ENCODE data around the gene VWC2. TPM values are rescaled to one million over a fixed set of nuclear protein-coding genes. Genes with fewer than 3 reads are reported as not detected.

VWC2 gene
- total and polyA plus RNA-seq, 2 of the 4 experiments (the other 2 are of a cell fraction): not detected

DNA sequence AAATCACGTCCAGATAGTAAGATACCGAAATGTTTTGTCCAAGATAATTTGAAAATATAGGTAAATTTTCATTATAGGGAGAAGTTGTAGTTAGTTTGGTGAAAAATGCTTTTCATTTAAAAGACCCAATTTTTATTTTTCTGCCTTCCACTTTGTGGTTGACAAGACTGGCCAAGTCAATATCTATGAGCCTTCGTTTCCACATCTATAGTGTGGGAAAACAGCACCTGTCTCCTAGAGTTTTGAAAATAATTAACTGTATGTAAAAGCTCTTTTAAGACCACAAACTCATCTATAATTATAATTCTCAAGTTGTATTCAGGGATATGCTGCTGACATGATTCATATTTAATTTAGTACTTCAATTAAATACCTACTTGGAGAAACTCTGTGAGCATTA, 102.8 kb downstream of the VWC2 start:
- intact Hi-C loops (cut with micrococcal nuclease): no loop called here
- CTCF ChIA-PET: no interaction called here

More for the DNA sequence above, 102.8 kb downstream of the VWC2 start:
- no peak overlapping the region for H3K18ac ChIP-seq (ENCODE audit: low read depth, low read length)
- no CpG with 5 or more reads among the region's 3 CpGs for WGBS, 2 experiments (ENCODE audit: extremely low coverage in 2 of 2, insufficient read length in 1 of 2)
- DNase-seq (no peak), ATAC-seq (ENCODE audit: low read depth) (no peak)
- H3K4me2 ChIP-seq (ENCODE audit: low read depth, low read length): no peak overlapping the region
- POLR2A ChIA-PET (ENCODE audit: unreplicated experiment): no interaction called here
- H3K14ac ChIP-seq (replicated peaks; ENCODE audit: low read depth, low read length): no peak overlapping the region
- H3K9me1 ChIP-seq (ENCODE audit: insufficient read depth, low read length): no peaks in the 10 kb centered on the region
- dilution Hi-C loops (cut with HindIII; ENCODE audit: low sequenced_read_pairs, unreplicated experiment): no loop called here
- H3K27ac ChIP-seq (ENCODE audit: insufficient read depth, low read length): no peak overlapping the region
- no peak overlapping the region for H3K4ac ChIP-seq (ENCODE audit: low read depth, low read length)
- no peak overlapping the region for H2BK15ac ChIP-seq (ENCODE audit: low read depth, low read length)
- no peaks in the 10 kb centered on the region for H3K27me3 ChIP-seq (ENCODE audit: control insufficient read depth, insufficient read depth, low read length)
- no peak overlapping the region for H4K5ac ChIP-seq (ENCODE audit: low read depth, low read length)
- no peak overlapping the region for H2AK9ac ChIP-seq (replicated peaks; ENCODE audit: low read depth, low read length, poor library complexity)
- H2BK120ac ChIP-seq (ENCODE audit: low read depth, low read length): no peak overlapping the region
- H2BK20ac ChIP-seq (ENCODE audit: low read depth, low read length): no peak overlapping the region
- no peaks in the 10 kb centered on the region for H3K79me1 ChIP-seq (ENCODE audit: low read depth in 1 of 2, low read length in 2 of 2)
- H3K23ac ChIP-seq (ENCODE audit: low read depth, low read length): no peak overlapping the region
- H2AK5ac ChIP-seq (ENCODE audit: low read depth, low read length): no peak overlapping the region
- no TSS peak for BruUV-seq (replicated peaks)
- no peak overlapping the region for H3K9ac ChIP-seq (ENCODE audit: low read depth, low read length)
- H2BK5ac ChIP-seq (ENCODE audit: low read depth, low read length, poor library complexity, severe bottlenecking): no peak overlapping the region
- no peak overlapping the region for H4K91ac ChIP-seq (ENCODE audit: insufficient read depth, low read depth, low read length)
- H3K4me1 ChIP-seq (ENCODE audit: control insufficient read depth, insufficient read depth, low read length): no peaks in the 10 kb centered on the region
- no peak overlapping the region for H2AFZ ChIP-seq (replicated peaks; ENCODE audit: low read length, poor library complexity)
- H3K4me3 ChIP-seq (ENCODE audit: insufficient read depth, low read depth, low read length): no peak overlapping the region
- H3K56ac ChIP-seq (ENCODE audit: extremely low read depth, insufficient read depth, low read length): no peak overlapping the region
- H3K9me3 ChIP-seq (ENCODE audit: control insufficient read depth, insufficient read depth, low read length): peaks cover 5% of the 10 kb centered on the region; the same call in 1 of the 2 replicates
- no peaks in the 10 kb centered on the region for H4K20me1 ChIP-seq (ENCODE audit: insufficient read depth, low read length)
- in situ Hi-C loops (cut with MboI; ENCODE audit: low sequenced_read_pairs): no loop called here
- TF ChIP-seq RFX5 (IDR thresholded peaks at IDR 0.05; ENCODE audit: low read depth, low read length) (no peak), MXI1 (IDR thresholded peaks at IDR 0.05; ENCODE audit: borderline replicate concordance, low read depth, low read length) (no peak), MAZ (IDR thresholded peaks at IDR 0.05; ENCODE audit: borderline replicate concordance, low read depth, low read length) (no peak), CHD1 (IDR thresholded peaks at IDR 0.05; ENCODE audit: low read depth, low read length) (no peak), RCOR1 (IDR thresholded peaks at IDR 0.05; ENCODE audit: insufficient replicate concordance, low read length) (no peak), POLR2A (IDR thresholded peaks at IDR 0.05; ENCODE audit: low read depth, low read length) (no peak)
- TF ChIP-seq, protein P1, sequence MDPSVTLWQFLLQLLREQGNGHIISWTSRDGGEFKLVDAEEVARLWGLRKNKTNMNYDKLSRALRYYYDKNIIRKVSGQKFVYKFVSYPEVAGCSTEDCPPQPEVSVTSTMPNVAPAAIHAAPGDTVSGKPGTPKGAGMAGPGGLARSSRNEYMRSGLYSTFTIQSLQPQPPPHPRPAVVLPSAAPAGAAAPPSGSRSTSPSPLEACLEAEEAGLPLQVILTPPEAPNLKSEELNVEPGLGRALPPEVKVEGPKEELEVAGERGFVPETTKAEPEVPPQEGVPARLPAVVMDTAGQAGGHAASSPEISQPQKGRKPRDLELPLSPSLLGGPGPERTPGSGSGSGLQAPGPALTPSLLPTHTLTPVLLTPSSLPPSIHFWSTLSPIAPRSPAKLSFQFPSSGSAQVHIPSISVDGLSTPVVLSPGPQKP (IDR thresholded peaks at IDR 0.05; ENCODE audit: borderline replicate concordance, low read depth, low read length): no peak
- TF ChIP-seq, protein P2, sequence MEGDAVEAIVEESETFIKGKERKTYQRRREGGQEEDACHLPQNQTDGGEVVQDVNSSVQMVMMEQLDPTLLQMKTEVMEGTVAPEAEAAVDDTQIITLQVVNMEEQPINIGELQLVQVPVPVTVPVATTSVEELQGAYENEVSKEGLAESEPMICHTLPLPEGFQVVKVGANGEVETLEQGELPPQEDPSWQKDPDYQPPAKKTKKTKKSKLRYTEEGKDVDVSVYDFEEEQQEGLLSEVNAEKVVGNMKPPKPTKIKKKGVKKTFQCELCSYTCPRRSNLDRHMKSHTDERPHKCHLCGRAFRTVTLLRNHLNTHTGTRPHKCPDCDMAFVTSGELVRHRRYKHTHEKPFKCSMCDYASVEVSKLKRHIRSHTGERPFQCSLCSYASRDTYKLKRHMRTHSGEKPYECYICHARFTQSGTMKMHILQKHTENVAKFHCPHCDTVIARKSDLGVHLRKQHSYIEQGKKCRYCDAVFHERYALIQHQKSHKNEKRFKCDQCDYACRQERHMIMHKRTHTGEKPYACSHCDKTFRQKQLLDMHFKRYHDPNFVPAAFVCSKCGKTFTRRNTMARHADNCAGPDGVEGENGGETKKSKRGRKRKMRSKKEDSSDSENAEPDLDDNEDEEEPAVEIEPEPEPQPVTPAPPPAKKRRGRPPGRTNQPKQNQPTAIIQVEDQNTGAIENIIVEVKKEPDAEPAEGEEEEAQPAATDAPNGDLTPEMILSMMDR (conservative IDR thresholded peaks at IDR 0.05; ENCODE audit: low read depth, low read length): no peak
- no peak overlapping the region for H4K8ac ChIP-seq (ENCODE audit: low read depth in 2 of 2, low read length in 2 of 2)
- H3K36me3 ChIP-seq (ENCODE audit: control insufficient read depth, insufficient read depth, low read length): no peaks in the 10 kb centered on the region

Data from IMR-90 (cell line).